ENCODE results near the gene MACROD1.

MACROD1 gene

DNA sequence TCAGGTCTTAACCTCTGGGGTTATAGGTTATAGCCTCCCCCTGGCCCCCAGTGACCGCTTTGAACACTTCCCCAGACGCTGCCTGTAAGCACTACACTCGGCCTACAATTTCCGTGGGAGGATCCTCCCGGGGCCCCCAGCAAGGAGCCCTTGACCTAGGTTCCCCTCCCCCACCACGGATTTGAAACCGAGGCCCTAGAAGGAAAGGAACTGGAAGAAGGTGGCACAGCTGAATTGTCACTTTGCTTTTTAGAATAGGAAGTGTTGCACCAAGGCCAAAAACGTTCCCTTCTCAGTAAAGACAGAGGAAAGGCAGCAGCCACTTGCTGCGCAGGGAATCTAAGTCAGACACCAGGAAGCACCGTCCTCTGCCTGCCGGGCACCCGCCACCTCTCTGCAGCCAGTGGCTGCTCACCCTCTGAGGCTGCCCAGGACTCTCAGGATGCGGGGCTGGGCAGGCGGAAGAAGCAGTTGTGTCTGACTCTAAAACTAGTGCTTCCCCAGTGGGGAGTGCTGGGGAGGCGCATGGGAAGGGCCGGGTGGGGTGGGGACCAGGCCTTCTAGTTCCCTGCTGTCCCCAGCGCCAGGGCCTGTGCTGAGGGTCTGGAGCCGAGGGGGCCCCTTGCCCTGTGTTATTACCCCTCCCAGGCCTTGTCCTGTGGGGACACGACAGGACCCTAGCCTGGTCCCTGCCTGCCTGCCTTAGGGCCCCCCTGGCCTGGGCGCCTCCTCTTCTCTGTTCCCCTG lies 138.1 kb downstream of the MACROD1 start:
- DNase-seq: no peak

DNA sequence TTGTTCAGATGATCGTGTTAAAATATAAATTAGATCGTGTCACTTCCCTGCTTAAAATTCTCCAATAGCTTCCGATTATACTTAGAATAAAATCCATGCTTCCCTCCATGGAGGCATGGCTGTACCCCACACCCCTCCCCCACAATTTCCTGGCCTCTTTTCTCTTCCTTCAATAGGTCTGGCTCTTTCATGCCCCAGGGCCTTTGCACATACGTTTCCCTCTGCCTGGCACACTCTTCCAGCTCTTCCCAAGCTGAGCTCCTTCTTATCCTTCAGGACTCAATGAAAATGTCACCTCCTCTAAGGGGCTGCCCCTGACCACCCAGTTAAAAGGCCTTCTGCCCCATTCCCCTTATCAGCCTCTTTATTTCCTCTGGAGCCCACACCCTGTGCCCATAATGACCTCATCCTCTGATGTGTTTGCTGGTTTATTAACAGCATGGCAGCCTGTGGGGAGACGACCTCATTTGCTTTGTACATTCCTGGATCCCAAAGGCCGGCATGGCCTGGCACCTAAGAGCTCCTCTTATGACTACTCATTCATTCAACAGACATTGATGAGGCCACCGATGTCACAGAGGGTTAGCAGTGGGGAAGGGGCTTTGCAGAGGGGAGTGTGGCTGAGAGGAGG lies 139.2 kb downstream of the MACROD1 start:
- no peak for DNase-seq

DNA sequence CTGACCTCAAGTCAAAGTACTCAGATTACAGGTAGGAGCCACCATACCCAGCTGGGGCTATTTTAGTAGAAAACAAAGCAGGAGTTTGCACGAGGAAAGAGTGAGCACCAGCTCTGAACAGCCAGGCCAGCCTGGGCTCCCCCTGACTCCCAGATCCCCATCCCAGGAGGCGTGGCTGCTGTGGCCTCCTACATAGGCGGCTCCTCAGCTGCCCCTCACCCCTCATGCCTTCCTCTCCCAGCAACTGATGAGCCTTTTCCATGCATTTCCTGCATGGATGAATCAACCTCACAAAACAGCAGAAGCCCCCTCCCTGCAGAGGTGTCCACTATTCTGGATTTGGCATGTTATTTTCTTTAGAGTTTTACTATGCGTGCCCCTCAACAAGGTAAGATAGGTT lies 140.7 kb downstream of the MACROD1 start:
- no peak for DNase-seq

DNA sequence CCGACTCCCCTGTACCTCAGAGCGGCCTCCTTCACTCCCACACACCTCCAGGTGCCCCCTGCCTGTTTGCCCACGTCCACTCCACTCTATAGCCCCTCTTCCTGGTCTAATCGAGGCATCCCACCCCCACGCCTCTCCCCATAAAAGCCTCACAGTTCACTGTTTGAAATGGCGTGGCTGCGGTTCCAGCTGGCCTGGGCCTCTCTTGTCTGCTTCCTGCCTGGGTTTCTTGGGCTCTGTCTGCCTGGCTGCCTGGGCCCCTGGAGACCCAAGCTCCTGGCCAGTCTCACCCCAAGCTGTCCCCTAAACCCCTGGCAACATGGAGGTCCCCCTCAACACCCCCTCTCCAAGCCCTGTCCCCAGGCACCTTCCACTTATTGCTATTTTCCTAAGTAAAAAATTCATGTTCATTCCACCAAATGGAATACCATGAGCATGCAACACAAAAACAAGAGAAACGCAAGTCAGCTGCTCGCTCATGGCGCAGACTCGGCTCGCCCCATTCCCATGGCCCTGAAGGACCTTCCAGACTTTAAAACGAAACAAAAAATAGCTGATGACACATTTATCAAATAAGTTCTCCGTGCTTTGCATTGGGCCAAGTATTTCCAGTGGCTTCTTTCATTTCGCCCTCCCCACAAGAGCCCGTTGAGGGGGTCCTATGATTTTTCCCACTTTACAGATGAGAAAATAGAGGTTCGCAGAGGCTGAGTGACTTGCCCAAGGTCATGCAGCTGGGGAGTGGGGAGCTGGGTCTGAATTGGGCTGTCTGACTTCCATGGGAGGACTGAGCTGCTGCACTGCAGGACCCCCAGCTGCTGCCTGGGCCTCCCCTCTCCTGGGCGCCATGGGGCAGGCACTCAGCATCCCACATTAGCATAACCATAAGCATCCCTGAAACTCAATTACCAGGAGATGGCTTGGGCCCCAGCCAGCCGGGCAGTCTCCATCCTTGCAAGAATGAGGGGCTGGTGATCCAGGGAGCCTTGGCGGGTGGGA lies 141.9 kb downstream of the MACROD1 start:
- DNase-seq: no peak

DNA sequence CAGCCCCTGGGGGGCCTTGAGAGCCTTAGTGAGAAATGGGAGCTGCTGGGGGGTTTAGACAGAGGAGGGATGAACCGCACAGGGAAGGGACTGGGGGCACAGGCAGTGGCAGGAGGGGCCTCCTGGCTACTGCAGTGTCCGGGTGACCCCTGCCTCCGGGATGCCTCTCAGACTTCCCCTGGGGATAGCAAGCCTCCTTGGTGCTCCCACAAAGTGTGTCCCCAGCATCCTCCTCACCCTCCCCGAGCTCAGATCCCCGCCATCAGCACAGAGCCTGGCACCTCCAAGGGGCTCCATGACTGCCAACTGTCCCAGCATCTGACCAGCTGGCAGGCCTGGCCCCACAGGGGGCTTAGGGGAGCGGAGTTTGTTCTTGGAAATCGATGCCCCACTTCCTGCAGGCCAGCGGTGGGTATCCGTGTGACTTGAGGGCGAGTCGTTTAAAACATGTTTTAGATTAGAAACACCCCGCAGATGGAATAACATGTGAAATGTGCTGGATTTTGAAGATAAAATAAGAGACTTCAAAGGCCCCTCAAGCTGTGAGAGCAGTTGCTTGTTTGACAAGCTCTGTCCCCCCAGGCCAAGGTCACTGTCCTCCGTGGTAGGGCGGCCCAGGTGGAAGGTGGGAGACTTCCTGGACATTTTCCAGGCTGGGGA lies 143.7 kb downstream of the MACROD1 start:
- no peak for DNase-seq

DNA sequence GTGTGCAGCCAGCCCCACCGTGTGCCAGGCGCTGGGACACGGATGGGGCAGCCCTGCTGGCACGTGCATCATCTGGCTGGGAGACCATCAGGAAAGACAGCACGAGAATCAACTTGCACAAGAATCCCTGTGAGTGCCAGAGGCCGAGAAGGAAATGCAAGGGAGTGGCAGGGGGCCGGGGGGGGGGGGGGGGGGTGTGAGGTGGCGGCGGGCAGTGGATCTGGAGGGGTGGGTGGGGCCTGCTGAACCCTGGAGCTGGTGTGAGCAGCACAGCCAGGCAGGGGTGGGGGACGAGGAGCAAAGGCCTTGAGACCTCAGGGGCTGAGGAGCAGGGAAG lies 144.2 kb downstream of the MACROD1 start:
- DNase-seq: no peak

DNA sequence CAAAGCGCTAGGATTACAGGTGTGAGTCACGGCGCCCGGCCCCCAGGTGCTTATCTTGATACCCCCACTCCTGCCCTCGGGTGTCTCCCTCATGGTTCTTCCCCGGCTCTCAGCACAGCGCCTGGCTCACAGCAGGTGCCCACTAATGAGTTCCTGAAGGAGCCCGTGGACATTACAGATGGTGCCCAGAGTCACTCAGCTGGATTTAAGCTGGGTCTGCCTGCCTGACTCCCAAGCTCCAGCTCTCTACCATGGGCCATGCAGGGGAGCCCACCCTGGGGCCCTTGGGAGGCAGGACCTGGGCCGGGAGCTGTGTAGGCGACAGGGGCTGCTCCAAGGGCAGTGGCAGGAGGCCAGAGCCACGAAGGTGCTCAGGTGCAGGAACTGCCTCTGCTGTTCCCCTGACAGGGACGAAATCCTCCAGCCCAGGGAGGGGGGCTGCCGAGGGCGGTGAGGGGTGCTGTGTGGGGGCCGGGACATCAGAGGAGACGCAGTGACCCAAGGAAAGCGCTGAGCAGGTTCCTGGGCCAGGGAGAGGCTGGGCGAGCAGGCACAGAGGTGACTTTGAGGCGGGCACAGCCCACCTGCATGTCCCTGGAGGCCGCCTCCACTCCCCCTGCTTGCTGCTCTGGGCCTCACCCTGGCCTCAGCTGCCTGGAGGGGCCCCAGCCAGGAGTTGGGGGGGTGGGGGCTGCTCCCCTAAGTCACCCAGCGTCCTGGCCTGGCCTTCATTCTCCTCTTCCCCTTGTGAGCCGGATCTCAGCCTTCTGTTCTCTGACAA lies 144.7 kb downstream of the MACROD1 start:
- DNase-seq: no peak

DNA sequence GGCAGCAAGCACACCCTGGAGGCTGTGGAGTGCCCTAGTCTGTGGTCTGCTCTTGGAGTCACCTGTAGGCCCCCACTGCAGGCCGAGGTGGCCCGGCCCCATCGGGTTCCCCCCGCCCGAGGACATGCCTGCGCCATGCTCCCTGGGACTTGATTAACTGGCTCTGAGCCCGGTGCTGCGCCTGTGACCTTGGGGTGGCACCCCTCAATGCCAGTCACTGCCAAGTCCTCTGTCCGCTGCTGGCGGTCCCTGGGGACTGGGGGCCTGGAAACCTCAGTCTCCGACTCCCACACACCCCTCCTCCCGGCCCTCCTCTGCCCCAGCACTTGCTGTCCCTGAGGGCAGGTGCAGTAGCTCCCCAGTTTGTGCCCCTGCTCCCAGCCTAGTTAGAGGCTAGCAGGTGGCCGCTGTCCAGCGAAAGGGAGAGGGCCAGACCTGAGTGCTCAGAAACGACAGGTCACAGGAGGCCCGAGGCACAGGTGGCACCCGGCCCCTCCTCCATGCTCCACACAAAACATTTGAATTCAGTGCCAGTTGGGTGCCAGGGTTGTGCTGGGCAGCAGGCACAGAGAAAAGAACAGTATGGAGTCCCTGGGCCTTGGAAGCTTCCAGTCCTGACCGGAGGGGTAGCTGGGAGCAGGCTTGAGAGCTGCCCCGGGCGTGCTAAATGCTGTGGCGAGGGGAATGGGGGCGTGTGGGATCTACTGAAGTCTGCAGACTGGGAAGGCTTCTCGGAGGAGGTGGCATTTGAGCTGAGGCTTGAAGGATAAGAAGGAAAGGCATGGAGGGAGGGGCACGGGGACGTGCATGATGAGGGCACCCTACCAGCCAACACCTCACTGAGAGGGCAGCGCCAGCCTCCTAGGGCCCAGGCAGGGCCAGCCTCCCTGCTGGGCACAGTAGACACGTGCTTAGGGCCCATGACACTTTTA lies 146.5 kb downstream of the MACROD1 start:
- no peak for DNase-seq

DNA sequence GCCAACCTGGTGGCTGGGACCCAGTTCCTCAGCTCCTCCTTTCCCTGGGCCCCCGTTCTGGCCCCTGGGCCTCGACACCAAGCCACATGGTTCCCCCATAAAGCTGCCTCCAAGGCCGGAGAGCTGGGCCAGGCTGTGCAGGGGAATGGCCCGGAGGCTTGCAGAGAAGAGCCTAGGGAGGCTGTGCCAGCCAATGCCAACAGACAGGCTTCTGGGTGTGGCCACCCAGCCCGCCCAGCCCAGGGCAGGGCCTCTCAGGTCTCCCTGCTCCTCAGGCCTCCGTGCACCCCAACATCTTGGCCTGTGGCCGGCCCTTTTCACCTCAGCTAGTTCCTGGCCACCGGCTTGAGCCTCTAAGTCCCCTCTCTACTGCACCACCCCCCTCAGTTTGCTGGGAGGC lies 147.6 kb downstream of the MACROD1 start:
- no peak for DNase-seq

DNA sequence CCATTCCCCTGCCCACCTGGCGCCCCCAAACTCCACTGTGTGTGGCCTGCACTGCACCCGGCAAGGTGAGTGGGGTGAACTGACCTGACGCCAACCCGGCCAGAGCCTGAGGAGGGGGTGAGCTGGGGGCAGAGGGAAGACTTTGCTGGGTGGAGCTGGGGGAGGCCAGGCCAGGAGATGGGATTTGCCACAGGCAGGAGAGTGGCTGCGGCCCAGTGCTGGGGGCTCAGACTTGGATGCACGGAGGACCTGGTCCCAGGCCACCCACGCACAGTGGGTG lies 148.0 kb downstream of the MACROD1 start:
- no peak for DNase-seq

DNA sequence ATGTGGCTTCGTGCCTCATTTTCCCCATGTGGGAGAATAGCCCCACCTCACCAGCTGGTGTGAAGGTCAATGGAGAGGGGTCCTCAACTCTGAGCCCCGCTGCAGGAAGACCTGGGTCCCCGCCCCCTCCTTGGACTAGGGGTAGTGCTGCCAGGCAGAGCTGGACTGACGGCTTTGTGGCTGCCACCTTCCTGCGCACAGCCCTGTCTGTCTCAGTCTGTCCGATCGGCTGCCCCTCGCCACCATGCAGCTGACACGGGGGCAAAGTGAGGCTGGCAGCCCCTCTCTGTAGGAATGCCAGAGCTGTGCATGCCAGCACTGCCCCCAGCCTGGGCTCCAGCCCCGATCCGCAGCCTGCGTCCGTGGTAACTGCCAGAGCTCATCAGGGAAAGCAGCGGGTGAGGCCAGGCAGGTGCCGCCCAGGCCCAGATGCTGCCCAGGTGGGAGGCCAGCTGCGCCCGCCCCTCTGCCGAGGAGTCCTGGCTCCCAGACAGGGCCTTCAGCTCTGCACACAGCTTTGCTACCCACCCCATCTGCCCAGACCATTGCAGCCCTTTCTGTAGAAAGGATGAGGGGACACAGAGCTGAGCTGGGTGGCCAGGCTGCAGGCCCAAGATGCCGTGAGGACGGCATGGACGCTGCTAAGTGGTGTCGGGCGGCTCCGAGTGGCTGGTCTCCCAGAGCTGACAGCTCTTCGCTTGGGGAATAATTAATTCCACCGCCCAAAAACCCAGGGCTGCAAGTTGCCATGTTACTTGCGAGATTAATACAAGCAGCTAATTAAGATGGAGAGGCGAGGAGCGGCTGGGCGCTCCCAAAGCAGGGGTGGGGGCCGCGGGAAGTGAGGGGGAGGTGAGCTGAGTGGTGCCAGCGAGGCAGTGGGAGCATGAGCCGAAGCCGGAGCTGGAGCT lies 149.7 kb downstream of the MACROD1 start:
- no peak for DNase-seq

DNA sequence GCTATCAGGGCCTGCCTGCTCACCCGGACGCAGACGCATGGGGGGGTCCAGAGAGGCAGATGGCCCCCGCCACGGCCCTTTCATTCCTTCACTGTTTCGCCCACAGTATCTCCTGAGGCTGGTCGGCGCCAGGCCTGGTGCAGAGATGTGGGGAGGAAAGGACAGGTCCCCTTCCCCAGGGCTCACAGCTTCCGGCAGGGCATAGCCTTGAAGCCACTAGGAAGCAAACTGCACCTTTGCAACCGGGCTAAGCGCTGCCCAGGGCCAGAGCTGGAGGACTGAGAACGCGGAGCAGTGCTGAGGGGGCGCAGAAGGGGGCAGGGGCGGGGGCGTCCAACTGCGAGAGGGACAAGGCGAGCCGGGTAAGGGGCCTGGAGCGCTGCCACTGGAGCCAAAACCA lies 150.4 kb downstream of the MACROD1 start:
- DNase-seq: no peak

DNA sequence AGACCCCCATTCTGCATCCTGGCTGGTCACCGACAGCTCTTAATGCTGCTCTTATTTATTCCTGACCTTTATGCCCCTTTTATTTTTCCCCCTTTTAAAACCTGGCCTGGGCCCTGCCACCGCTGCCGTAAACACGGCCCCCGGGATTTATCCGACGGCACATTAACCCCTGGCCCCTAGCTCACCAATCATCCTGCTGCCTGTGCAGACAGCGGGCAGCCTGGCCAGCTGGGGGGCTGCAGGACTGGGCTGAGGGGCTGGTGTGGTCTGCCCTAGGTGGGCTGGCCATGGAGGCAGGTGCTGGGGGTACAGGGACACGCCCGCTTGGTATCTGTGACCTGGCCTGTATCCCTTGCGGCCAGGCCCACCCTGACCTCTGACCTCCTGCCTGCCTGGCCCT lies 151.6 kb downstream of the MACROD1 start:
- DNase-seq: no peak

DNA sequence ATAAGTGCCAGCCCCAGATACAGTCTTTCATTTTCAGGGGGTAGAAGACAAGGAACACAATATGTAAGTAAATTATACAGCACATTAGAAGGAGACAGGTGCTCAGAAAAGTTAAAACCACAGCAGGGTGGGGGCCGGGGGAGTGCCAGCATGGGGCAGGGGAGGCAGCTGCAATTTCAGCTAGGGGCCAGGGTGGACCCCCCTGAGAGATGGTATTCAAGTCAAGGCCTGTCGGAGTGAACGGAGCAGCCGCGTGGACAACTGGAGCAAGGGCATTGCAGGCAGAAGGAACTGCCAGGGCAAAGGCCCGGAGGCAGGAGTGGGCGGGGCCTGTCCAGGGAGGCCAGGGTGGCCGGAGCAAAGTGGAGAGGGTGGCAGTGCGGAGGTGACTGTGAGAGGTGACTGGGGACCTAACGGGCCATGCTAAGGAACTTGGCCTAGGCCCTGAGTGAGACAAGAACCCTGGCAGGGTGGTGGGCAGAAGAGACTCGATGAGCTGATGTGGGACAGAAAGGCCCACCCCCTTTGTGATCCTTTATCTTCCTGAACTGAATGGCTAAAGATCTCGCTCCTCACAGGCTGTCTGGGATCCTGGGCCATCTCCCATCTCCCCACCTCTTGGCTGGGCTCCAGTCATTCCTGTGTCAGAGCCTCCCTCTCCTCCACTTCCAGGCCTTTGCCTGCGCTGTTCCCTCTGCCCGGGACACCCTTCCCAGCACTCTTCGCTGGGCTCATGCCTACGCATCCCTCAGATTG lies 152.6 kb downstream of the MACROD1 start:
- DNase-seq: no peak

DNA sequence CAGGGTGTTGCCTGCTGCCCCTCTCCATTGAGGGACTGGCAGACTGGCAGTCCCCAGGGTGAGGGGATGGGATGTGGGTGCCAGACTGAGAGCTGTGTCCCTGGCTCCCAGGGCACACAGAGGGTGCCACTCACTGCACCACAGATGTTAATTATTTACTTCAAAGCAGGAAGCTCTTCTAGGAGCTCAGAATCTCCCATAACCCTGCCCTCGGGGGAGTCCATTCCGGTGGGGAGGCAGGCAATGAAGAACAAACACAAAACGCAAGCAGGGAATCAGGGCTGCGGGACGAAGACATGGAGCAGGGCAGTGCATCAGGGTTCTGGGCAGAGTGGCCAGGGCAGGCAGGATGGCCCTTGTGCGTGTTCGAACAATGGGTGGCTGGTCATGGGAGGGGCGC lies 154.5 kb downstream of the MACROD1 start:
- DNase-seq: no peak

DNA sequence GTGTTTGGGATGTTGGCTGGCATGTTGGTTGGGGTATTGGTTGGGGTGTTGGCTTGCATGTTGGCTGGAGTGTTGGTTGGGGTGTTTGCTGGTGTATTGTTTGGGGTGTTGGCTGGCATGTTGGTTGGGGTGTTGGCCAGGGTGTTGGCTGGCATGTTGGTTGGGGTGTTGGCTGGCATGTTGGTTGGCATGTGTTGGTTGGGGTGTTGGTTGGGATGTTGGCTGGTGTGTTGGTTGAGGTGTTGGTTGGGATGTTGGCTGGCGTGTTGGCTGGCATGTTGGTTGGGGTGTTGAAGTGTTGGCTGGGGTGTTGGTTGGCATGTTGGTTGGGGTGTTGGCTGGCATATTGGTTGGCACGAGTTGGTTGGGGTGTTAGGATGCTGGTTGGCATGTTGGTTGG lies 155.1 kb downstream of the MACROD1 start:
- no peak for DNase-seq

DNA sequence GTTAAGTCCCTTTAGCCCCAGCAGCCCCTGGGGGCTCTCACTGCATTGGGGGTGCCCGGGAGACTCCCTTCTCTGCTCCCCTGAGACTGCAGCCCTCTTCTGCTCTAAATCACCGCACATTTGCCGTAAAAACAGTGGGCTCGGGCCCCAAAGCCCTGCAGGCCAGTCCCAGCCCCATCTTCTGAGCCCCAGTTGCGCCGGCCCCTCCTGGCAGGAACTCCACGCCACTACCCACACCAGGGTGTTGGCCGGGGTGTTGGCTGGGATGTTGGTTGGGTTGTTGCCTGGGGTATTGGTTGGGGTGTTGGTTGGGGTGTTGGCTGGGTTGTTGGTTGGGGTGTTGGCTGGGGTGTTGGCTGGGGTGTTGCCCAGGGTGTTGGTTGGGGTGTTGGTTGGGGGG lies 156.2 kb downstream of the MACROD1 start:
- DNase-seq: no peak

DNA sequence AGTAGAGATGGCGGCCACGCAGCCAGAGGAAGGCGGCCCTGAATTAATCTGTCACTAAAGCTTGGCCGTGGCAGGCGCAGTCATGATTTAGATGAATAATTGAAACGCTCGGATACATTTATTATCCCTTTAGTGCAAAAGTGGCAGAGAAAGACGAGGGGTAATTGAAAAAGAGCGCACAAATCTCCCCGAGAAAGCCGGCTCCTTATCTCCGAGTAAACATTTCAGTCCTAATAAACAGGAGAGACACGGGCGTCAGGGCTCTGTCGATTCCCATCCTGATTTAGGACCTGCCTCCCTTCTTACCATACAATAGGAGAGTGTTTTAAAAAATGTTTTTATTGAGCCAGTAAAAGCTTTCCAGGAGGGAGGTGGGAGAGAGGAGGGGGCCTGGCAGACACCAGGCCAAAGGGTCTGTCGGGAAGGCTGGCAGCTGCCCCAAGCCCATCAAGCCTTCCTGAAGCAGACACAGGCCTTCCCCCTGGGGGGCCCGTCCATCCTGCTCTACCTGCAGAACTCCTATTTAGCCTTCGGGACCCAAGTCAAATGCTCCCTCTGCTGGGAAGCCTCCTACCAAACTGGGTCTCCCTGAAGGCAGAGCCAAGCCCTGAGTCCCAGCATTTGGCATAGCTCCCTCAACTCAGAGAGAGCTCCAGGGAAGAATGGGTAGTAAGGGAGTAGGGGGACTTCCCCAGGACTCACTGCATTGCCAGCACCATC lies 156.8 kb downstream of the MACROD1 start:
- no peak for DNase-seq

All from CD4-positive, alpha-beta T cell treated with Interleukin-4 for 4 hours (primary cell).